Sigmoid colon (tissue), 7 donors: ENCODE measurements around the gene MEGF11. TPM values are rescaled to one million over a fixed set of nuclear protein-coding genes. Genes with fewer than 3 reads are reported as not detected.

ENCODE experiments used
- DNase-seq: peaks from one replicate; pipeline ENCODE4 v3.0.0-alpha.2; 2019
- H3K27ac ChIP-seq, 4 donors: fragments of 200-600 bp; sonication (generic); one replicate each; pipeline ENCODE4 v1.5.1; 2016 to 2019; ENCODE audit warnings: mild to moderate bottlenecking in 1 of 4
- H3K27me3 ChIP-seq, 3 donors: fragments of 200-600 bp; sonication (generic); one replicate each; pipeline ENCODE4 v1.5.1; 2019; ENCODE audit warnings: mild to moderate bottlenecking in 1 of 3
- H3K36me3 ChIP-seq, 4 donors: fragments of 200-600 bp; sonication (generic); one replicate each; pipeline ENCODE4 v1.5.1; 2016 to 2019
- H3K4me1 ChIP-seq, 4 donors: fragments of 200-600 bp; sonication (generic); one replicate each; pipeline ENCODE4 v1.5.1; 2017 to 2019
- H3K4me3 ChIP-seq, 4 donors: fragments of 200-600 bp; sonication (generic); one replicate each; pipeline ENCODE4 v1.5.1; 2017 to 2019; ENCODE audit warnings: mild to moderate bottlenecking in 2 of 4, moderate library complexity in 1 of 4
- H3K9me3 ChIP-seq, 4 donors: fragments of 200-600 bp in 3 of 4; sonication (generic) in 3 of 4; one replicate each; pipeline versions ENCODE4 v1.5.1 to v1.6.1; 2013 to 2019
- CTCF ChIP-seq, 4 experiments: fragments of 450-650 bp in 3 of 4; fragments of 200-600 bp in 1 of 4; IDR thresholded peaks; one replicate each; pipeline ENCODE4 v1.5.1; 2016 to 2019; ENCODE audit warnings: antibody characterized with exemption in 4 of 4, mild to moderate bottlenecking in 3 of 4, moderate library complexity in 2 of 4
- EP300 ChIP-seq, 4 donors: sonication (generic); formaldehyde crosslinking; IDR thresholded peaks; one replicate each; pipeline ENCODE4 v1.6.1; 2017; ENCODE audit warnings: antibody characterized with exemption in 4 of 4
- POLR2A ChIP-seq, 2 donors: fragments of 450-650 bp; IDR thresholded peaks; one replicate each; pipeline ENCODE4 v1.6.1; 2016; ENCODE audit warnings: antibody characterized with exemption in 2 of 2, mild to moderate bottlenecking in 2 of 2, moderate library complexity in 2 of 2
- POLR2AphosphoS5 ChIP-seq, 4 donors: sonication (generic); formaldehyde crosslinking; IDR thresholded peaks; one replicate each; pipeline ENCODE4 v1.6.1; 2017; ENCODE audit warnings: antibody characterized with exemption in 4 of 4
- WGBS, 2 donors: extraction: QIAGEN DNeasy Blood & Tissue Kit; methylation state at CpG; one replicate each; pipeline ENCODE4 v1.1.7; 2013; 5-methylcytosine and 5-hydroxymethylcytosine counted together
- intact Hi-C: fragments of 100-400 bp; cut with DNase I; formaldehyde crosslinking; loops from one replicate; pipeline ENCODE4 v1.15.1; 2023
- polyA plus RNA-seq, 3 donors: library from polyadenylated mRNA; stranded (reverse); fragments of 200-250 nt; gene quantifications; one replicate each; pipeline ENCODE4 v1.2.3, GENCODE V29; 2013
- total RNA-seq, 4 donors: library from RNA; depleted of rRNA; stranded (reverse); fragments of >200 nt; gene quantifications; one replicate each; pipeline ENCODE4 v1.1.0, GENCODE V29; 2016
- donor health status: healthy with polysubstance abuse.
- donor health status: Bipolar disorder and iron deficiency.
- donor health status: healthy.

MEGF11 gene
- total and polyA plus RNA-seq, 7 donors: 0.04 TPM; not detected in 6

GRCh38 chr15:65918357-65918920 lies 335.1 kb downstream of the MEGF11 start:
- peaks cover 0 to 10% (median 7%) of the 10 kb centered on the region in 4 donors for H3K4me1 ChIP-seq

DNA sequence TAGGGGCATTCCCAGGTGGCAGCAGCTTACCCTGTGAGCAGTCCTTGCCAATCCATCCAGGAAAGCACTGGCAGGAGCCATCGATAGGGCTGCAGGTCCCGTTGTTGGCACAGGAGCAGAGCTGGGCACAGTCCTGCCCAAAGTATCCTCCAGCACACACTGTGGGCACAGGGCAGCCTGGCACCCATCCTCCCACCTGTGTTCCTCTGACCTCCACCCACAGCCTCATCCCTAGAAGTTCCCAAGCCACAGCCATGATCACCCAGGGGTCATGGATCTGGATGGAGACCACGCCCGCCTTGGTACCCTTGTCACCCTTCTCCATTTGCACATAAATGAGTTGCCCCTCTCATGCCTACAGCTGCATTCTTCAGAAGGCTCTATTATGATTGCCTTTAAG lies 335.6 kb downstream of the MEGF11 start:
- H3K36me3 ChIP-seq: no peaks in the 10 kb centered on the region
- TF ChIP-seq CTCF (IDR thresholded peaks at IDR 0.05) (no peak), POLR2A (IDR thresholded peaks at IDR 0.05) (no peak), EP300 (IDR thresholded peaks at IDR 0.05) (no peak), POLR2AphosphoS5 (IDR thresholded peaks at IDR 0.05) (no peak)
- H3K27me3 ChIP-seq: no peaks in the 10 kb centered on the region
- peaks cover 0 to 10% (median 7%) of the 10 kb centered on the region in 4 donors for H3K4me1 ChIP-seq
- intact Hi-C loops: no loop called here
- no peaks in the 10 kb centered on the region for H3K9me3 ChIP-seq
- no peak for DNase-seq
- 97% methylated on average over 4 of the region's 4 CpGs for WGBS, 2 donors
- no peak overlapping the region for H3K4me3 ChIP-seq
- no peak overlapping the region for H3K27ac ChIP-seq

More at GRCh38 chr15:65918357-65918920, 335.1 kb downstream of the MEGF11 start:
- no peak overlapping the region for H3K4me3 ChIP-seq
- H3K27me3 ChIP-seq: no peaks in the 10 kb centered on the region
- H3K9me3 ChIP-seq: no peaks in the 10 kb centered on the region
- 91 to 92% methylated on average over 3 of the region's 3 CpGs for WGBS, 2 donors
- H3K36me3 ChIP-seq: no peaks in the 10 kb centered on the region
- TF ChIP-seq POLR2A (IDR thresholded peaks at IDR 0.05): no peak
- no peak for TF ChIP-seq CTCF (IDR thresholded peaks at IDR 0.05)
- TF ChIP-seq EP300 (IDR thresholded peaks at IDR 0.05): no peak
- TF ChIP-seq POLR2AphosphoS5 (IDR thresholded peaks at IDR 0.05): no peak
- no peak overlapping the region for H3K27ac ChIP-seq
- no peak for DNase-seq
- intact Hi-C loops: no loop called here

GRCh38 chr15:65917407-65917756 lies 336.2 kb downstream of the MEGF11 start:
- H3K4me3 ChIP-seq: no peak overlapping the region
- WGBS, 2 donors: 79 to 86% methylated on average over 3 of the region's 3 CpGs
- H3K36me3 ChIP-seq: peaks cover 0 to under 1% (median 0%) of the 10 kb centered on the region in 4 donors
- H3K9me3 ChIP-seq: no peaks in the 10 kb centered on the region
- H3K27me3 ChIP-seq: no peaks in the 10 kb centered on the region
- no peak for DNase-seq
- TF ChIP-seq POLR2A (IDR thresholded peaks at IDR 0.05) (no peak), CTCF (IDR thresholded peaks at IDR 0.05) (no peak), EP300 (IDR thresholded peaks at IDR 0.05) (no peak), POLR2AphosphoS5 (IDR thresholded peaks at IDR 0.05) (no peak)
- no peak overlapping the region for H3K27ac ChIP-seq
- peaks cover 0 to 10% (median 7%) of the 10 kb centered on the region in 4 donors for H3K4me1 ChIP-seq
- intact Hi-C loops: no loop called here

DNA sequence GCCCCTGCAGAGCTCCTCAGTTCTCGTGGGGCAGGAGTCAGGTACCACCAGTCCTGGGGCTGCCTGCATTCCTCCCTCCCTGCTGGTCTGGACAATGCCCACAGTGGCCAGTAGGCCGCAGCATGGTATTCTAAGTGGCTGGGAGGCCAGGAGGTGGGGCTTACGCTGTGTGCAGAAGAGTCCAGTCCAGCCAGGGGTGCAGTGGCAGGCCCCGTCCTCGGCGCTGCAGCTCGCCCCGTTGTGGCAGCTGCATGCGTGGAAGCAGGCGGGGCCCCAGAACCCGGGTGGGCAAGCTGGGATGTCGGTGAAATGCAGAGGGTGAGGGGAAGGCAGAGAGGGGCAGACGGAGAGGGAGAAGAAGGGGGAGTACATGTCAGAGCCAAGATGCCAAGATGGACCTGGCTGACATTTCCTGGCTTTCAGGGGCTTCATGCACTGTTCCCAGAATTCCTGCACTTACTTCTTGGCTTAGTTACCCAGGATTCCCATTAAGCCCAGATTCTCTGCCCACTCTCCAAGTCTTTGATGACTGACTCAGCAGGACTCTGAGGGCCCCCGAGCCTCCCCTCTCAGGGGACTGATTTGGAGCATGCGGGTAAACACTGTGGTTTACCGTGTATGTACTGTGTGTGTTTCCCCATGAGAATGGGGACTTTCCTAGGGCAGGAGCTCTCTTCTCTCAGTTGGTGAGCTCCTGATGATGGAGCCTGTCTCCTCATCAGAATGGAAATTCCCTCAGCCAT lies 336.7 kb downstream of the MEGF11 start:
- no peak for DNase-seq
- Histone ChIP-seq H3K36me3 (peaks cover 0 to 6% (median 0%) of the 10 kb centered on the region in 4 donors), H3K9me3 (no peaks in the 10 kb centered on the region), H3K4me1 (peaks cover 0 to 10% (median 7%) of the 10 kb centered on the region in 4 donors), H3K27ac (no peak overlapping the region), H3K27me3 (no peaks in the 10 kb centered on the region), H3K4me3 (no peak overlapping the region)
- no peak for TF ChIP-seq POLR2A (IDR thresholded peaks at IDR 0.05)
- TF ChIP-seq CTCF (IDR thresholded peaks at IDR 0.05): peak in 3 of 4 experiments; percentile 21 to 54 (median 24)
- TF ChIP-seq EP300 (IDR thresholded peaks at IDR 0.05): no peak
- no peak for TF ChIP-seq POLR2AphosphoS5 (IDR thresholded peaks at IDR 0.05)
- 57 to 62% methylated on average over 16 of the region's 16 CpGs for WGBS, 2 donors
- intact Hi-C loops: no loop called here
